VCaP (cell line): ENCODE measurements around the gene AMER1.
A peak's percentile ranks its signal among the peaks of the same experiment; 100 is the strongest.

Source experiments
- H3K27ac ChIP-seq: fragments of 450-650 bp; 2 replicates; pipeline ENCODE4 v1.5.1; 2017
- TF ChIP-seq, protein P1 (sequence below): fragments of 450-650 bp; conservative IDR thresholded peaks from 2 replicates; pipeline ENCODE4 v1.5.1; 2017; ENCODE audit warnings: mild to moderate bottlenecking, moderate library complexity

Gene AMER1

GRCh38 chrX:64204701-64205440 is 637 bp downstream of the AMER1 start:
- H3K27ac ChIP-seq = peak overlapping the region; percentile 83
- TF ChIP-seq, protein P1, sequence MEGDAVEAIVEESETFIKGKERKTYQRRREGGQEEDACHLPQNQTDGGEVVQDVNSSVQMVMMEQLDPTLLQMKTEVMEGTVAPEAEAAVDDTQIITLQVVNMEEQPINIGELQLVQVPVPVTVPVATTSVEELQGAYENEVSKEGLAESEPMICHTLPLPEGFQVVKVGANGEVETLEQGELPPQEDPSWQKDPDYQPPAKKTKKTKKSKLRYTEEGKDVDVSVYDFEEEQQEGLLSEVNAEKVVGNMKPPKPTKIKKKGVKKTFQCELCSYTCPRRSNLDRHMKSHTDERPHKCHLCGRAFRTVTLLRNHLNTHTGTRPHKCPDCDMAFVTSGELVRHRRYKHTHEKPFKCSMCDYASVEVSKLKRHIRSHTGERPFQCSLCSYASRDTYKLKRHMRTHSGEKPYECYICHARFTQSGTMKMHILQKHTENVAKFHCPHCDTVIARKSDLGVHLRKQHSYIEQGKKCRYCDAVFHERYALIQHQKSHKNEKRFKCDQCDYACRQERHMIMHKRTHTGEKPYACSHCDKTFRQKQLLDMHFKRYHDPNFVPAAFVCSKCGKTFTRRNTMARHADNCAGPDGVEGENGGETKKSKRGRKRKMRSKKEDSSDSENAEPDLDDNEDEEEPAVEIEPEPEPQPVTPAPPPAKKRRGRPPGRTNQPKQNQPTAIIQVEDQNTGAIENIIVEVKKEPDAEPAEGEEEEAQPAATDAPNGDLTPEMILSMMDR = no peak

- peak overlapping the region; percentile 83 for H3K27ac ChIP-seq
- TF ChIP-seq, protein P1 = no peak
Observed at GRCh38 chrX:64204252-64204651, 1.3 kb downstream of the AMER1 start.

DNA sequence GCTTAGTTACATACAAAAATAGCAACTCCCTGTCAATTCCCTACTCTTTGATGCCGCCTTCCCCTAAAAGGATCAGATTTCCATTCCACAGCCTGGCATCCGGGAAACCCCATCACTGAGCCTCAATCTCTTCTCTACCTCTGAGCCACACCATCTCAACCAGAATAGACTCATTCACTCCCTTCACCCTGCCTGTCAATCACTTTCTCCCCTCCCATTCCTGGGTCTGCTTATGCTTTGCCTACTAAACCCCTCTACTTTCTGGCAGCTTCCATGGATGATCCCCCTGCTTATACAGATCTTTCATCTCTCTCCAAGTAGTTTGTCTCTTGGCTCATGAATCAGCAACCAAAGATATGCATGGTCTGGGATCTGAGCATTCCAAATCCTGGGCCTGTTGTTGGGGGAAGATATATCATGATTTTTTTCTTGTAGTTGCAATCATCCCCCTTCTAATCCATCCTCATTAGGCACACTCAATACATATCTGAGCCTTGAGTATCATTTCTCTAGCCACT is 2.6 kb downstream of the AMER1 start:
- TF ChIP-seq, protein P1 = no peak

GRCh38 chrX:64198036-64198435 is 7.5 kb downstream of the AMER1 start:
- TF ChIP-seq, protein P1 = no peak
- H3K27ac ChIP-seq = no peak overlapping the region

More for the DNA sequence above, 2.6 kb downstream of the AMER1 start:
- no peak overlapping the region for H3K27ac ChIP-seq

GRCh38 chrX:64196606-64197005 is 8.9 kb downstream of the AMER1 start:
- TF ChIP-seq, protein P1 = no peak
- H3K27ac ChIP-seq = no peak overlapping the region

DNA sequence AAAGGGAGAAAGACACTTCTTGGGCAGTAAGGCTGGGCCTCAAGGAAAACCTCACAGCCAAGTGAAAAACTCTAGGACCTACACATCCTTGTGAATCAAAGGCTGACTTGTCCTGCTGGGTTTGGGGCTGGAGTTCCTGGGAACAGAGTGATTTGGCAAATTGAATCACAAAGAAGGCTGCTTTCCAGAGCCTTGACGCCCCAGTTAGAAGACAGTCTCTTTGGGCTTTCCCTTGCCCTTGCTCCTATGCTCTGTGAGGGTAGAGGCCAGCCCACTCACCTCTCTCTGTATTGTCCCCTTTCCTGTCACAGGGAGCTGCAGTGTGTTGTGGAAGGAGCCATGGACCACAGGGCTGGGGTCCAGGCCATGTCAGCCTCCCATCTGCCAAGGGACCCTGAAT is 9.6 kb downstream of the AMER1 start:
- TF ChIP-seq, protein P1 = no peak
- H3K27ac ChIP-seq = no peak overlapping the region

DNA sequence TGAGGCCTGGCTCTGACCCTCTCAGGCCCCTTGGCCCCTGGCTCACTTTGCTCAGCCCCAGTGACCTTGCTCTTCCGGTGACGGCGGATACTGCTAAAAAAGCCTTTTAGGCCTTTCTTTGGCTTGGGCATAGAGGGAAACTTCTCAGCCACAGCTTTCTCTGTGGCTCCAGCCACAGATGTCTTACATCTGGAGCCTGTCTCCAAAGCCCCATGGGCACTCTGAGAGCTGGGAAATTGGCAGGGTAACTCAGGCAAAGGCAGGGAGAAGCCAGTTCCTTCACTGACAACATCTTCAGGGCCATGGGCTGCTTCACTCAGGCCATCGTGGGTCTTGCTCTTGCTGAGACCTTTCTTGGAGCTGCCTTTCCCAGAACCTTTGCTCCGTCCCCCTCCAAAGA is 12.8 kb downstream of the AMER1 start:
- H3K27ac ChIP-seq = no peak overlapping the region
- TF ChIP-seq, protein P1 = no peak
